Activated CD8-positive, alpha-beta memory T cell treated with anti-CD3 and anti-CD28 coated beads, Interleukin-2, amount 50 U/mL, for 24 hours (primary cell): Measurements from ENCODE around the gene SPPL2C.

Experiments
- DNase-seq: peaks from one replicate; pipeline ENCODE4 v3.0.0-alpha.2; 2020; ENCODE audit errors: extremely low read depth

SPPL2C gene

DNA sequence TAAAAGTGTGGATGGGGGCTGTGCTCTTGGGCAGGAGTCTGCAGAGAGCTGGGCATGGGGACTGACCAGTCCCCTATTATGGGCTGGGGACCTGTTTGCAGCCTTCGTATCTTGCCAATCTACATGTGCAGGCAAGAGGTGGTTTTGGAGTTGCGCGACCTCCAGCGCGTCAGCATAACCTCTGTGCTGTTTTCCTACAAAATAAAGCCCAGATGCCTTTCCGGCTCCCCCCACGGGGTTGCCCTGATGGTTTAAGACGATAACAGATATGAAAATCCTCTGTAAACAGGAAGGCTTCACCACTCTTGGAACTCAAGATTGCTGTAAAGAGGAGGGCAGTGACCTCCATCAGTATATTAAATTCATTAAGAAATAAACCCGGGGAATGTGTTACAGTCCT lies 16.5 kb upstream of the SPPL2C start:
- DNase-seq: no peak

- DNase-seq: no peak
These were observed 16.0 kb upstream of the SPPL2C start for GRCh38 chr17:45828582-45829133.

- DNase-seq: no peak
These were observed 10.8 kb upstream of the SPPL2C start for GRCh38 chr17:45833920-45834319.

DNA sequence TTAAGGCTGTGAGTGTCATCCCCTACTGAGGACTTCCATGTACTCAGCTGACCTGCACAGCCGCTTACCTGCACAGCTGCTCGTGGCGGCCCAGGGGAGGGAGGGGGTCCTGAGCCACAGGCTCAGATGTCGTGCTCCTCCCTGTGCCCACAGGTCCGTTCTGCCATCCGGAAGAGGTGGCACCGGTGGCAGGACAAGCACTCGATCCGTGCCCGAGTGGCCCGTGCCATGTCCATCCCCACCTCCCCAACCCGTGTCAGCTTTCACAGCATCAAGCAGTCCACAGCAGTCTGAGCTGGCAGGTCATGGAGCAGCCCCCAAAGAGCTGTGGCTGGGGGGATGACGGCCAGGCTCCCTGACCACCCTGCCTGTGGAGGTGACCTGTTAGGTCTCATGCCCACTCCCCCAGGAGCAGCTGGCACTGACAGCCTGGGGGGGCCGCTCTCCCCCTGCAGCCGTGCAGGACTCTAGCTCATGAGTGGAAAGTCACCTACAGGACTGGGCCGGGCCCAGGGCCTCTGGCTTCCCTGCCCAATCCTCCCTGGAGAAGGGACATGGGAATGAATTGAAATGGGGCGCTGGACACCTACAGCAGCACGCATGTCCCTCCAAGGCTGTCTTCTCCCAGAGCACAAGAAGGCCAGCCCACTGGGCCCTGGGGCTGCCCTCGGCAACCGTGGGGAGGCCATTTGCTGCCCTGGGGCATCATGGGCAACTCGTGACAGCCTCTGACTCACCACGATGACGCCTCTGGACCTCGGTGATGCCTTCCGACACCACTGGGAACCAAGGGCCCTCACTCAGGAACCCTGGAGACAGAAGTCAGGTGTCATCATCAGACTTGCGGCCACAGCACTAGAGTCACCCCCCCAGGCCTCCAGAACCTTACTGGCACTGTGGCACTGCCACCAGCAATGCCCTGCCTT lies 9.9 kb upstream of the SPPL2C start:
- DNase-seq: no peak

GRCh38 chr17:45835481-45835880 lies 9.2 kb upstream of the SPPL2C start:
- no peak for DNase-seq

- DNase-seq: no peak
These were observed 8.3 kb upstream of the SPPL2C start for GRCh38 chr17:45836047-45837044.

DNA sequence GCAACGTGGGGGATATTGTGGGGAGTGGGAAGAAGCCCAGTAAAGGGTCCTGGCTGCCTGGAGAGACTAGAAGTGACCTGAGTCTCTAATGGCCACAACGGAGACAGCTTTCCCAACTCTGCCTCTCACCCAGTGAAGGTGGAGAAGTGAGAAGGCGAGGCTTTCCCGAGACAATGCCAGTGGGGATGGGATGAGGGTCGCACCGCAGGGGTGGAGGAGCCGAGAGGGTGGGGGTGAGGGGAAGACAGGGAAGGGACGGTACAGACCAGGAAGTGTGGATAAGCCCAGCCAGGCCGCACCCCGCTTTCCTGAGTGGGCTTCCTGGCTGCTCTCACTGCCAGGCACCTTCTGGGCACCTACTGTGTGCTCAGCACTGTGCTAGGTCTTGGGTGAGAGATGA lies 7.5 kb upstream of the SPPL2C start:
- no peak for DNase-seq

DNA sequence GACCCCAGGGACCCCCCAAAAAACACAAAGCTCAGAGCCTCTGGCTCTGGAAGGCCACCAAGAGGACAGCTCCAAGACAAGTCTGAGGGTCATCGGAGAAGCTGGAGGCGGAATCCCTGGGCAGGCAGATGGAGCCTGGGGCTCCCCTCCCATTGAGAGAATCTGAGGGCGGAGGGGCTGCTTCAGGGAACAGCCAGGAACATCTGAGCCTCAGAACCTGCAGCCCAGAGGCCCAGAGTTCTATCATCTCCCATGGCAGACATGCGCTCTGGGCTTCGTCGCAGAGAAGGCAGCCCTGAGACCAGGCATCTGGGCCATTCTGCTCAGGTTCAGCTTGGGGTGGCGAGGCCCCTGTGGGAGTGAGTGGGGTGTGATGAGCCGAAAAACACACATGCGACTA lies 7.1 kb upstream of the SPPL2C start:
- DNase-seq: no peak

GRCh38 chr17:45838751-45839295 lies 5.9 kb upstream of the SPPL2C start:
- no peak for DNase-seq

GRCh38 chr17:45839442-45839841 lies 5.2 kb upstream of the SPPL2C start:
- no peak for DNase-seq

GRCh38 chr17:45841186-45841585 lies 3.5 kb upstream of the SPPL2C start:
- DNase-seq: no peak

DNA sequence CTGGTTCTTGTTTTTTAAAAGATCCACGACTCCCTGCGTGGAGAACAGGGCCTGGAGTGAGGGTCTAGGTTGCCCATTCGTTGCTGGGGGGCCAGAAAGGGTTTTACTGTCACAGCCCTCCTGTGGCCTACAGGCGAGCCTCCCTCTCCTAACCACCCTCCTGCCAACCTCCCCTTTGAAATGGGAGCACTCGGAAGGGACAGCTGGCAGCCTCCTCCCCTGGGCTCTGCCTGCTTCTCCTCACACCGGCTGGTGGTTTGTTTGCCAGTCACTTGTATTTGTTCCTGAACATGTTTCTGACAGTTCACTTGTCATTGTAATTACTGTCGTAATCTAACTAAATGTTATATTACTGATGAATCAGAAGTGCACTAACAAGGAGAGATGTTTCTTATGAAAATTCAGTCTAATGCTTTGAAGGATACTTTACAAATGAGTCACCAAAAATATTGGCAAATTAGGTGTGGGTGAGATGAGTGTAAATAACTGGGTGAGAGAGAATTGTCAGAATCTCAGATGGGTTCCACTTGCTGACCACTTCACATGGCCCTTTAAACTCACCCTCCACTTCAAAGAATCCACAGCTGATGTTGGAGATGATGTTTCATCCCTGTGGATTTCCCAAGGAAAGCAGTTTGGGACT lies 2.7 kb upstream of the SPPL2C start:
- no peak for DNase-seq

- no peak for DNase-seq
These were observed 959 bp upstream of the SPPL2C start for GRCh38 chr17:45843722-45844121.

DNA sequence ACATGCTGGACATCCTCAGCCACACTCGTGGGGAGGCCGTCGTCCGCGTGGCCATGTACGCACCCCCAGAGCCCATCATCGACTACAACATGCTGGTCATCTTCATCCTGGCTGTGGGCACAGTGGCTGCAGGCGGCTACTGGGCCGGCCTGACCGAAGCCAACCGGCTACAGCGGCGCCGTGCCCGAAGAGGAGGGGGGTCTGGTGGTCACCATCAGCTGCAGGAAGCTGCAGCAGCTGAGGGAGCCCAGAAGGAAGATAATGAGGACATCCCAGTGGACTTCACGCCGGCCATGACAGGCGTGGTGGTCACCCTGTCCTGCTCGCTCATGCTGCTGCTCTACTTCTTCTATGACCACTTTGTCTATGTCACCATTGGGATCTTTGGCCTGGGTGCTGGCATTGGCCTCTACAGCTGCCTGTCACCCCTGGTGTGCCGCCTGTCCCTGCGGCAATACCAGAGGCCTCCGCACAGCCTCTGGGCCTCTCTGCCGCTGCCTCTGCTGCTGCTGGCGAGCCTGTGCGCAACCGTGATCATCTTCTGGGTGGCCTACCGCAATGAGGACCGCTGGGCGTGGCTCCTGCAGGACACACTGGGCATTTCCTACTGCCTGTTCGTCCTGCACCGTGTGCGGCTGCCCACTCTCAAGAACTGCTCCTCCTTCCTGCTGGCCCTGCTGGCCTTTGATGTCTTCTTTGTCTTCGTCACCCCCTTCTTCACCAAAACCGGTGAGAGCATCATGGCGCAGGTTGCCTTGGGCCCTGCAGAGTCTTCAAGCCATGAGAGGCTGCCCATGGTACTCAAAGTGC lies 900 bp downstream of the SPPL2C start:
- DNase-seq: no peak

DNA sequence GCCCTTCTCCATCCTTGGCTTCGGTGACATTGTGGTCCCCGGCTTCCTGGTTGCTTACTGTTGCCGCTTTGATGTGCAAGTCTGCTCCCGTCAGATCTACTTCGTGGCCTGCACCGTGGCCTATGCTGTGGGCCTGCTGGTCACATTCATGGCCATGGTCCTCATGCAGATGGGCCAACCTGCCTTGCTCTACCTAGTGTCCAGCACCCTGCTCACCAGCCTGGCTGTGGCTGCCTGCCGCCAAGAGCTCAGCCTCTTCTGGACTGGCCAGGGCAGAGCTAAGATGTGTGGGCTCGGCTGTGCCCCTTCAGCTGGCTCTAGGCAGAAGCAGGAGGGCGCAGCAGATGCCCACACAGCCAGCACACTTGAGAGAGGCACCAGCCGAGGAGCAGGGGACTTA lies 1.5 kb downstream of the SPPL2C start:
- DNase-seq: no peak

GRCh38 chr17:45846646-45847045 lies 2.0 kb downstream of the SPPL2C start:
- no peak for DNase-seq

- DNase-seq: no peak
These were observed 2.4 kb downstream of the SPPL2C start for GRCh38 chr17:45847101-45847500.

DNA sequence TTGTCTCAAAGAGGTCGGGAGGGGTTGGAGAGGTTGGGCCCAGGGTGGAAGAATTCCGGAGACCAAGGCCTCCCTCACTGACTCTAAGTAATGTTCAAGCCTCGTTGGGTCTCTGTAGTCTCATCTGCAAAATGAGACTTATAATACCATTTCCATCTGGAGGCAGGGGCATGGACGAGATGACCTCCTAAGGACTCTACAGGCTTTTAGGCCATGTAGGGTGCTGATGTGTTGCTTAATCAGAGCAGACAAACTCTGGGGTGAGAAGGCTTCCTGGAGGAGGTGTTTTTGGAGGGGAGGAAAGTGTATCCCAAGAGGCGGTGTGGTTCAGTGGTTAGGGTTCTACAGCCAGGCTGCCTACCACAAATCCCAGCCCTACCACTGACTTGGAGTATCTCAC lies 3.1 kb downstream of the SPPL2C start:
- DNase-seq: no peak

DNA sequence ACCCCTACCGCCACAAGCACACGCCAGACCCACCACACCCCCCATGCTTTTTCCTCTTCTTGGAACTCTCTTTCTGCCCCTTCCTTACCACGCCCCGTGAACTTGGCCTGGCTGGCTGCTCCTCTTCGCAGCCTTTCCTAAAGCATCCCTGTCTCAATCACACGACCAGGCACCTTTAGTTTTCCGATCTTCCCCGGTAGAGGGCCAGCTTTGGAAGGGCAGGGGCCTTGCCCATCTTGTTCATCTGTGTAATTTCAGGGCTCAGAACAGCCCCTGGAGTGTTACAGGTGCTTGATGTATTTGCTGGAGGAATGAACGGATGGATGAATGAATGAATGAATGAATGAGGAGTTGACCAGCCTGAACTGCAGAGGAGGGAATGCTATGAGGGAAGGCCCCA lies 3.7 kb downstream of the SPPL2C start:
- no peak for DNase-seq

DNA sequence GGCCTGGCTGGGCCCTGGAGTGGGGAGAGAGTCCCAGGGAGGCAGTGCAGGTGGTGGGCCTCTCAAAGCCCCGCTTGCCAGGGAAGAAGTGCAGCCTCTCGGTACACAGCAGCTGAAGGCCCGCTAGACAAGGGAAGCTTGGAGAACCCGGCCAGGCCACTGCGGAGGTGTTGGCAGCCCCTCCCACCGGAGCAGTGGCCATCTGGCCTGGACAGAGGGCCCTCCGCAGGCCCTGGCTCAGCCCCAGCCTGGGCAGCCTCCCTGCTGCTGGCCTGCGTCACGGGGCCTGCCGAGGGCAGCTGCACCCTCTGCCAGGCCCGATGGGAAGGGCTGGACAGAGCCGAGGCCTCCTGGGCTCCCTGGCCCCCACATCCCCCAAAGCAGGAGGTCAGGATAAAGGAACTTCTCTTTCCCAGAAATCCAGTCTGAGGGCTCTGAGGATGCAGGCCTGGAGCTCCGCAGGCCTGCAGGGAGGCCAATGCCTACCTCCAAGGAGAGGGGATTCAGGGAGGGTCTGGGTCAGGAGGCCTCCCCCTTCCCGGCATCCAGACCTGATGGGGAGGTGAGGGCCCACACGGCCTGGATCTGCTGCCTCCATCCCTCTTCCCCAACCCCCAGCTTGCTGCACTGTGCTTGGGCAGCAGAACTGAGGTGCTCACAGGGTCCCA lies 4.3 kb downstream of the SPPL2C start:
- no peak for DNase-seq
